Smooth muscle cell (in vitro differentiated cells): ENCODE data around the gene SEMA6D. TPM values are rescaled to one million over a fixed set of nuclear protein-coding genes. Genes with fewer than 3 reads are reported as not detected.
A peak's percentile ranks its signal among the peaks of the same experiment; 100 is the strongest.

Experiments used
- DNase-seq: peaks from one replicate; lab custom pipeline; 2025; ENCODE audit not compliant: unreplicated experiment; lab: John Stamatoyannopoulos, UW
- H2AFZ ChIP-seq: fragments of 200-600 bp; sonication (generic); 2 replicates; pipeline ENCODE4 v1.6.0; 2016; ENCODE audit warnings: antibody characterized with exemption, low read depth, mild to moderate bottlenecking
- H3F3A ChIP-seq: fragments of 200-600 bp; sonication (generic); 2 replicates; pipeline ENCODE4 v1.6.0; 2017; ENCODE audit warnings: antibody characterized with exemption, low read depth
- H3K27ac ChIP-seq: fragments of 200-600 bp; sonication (generic); 2 replicates; pipeline ENCODE4 v1.5.1; 2016; ENCODE audit warnings: low read depth, mild to moderate bottlenecking
- H3K27me3 ChIP-seq: fragments of 200-600 bp; sonication (generic); 2 replicates; pipeline ENCODE4 v1.6.1; 2016; ENCODE audit warnings: low read depth, mild to moderate bottlenecking
- H3K36me3 ChIP-seq: fragments of 200-600 bp; sonication (generic); 2 replicates; pipeline ENCODE4 v1.5.1; 2016; ENCODE audit warnings: low read depth
- H3K4me1 ChIP-seq: fragments of 200-600 bp; sonication (generic); 2 replicates; pipeline ENCODE4 v1.5.1; 2016; ENCODE audit warnings: low read depth
- H3K4me2 ChIP-seq: fragments of 200-600 bp; sonication (generic); 2 replicates; pipeline ENCODE4 v1.6.0; 2016; ENCODE audit warnings: mild to moderate bottlenecking
- H3K4me3 ChIP-seq: fragments of 200-600 bp; sonication (generic); 2 replicates; pipeline ENCODE4 v1.5.1; 2016; ENCODE audit warnings: mild to moderate bottlenecking
- H3K79me2 ChIP-seq: fragments of 200-600 bp; sonication (generic); 2 replicates; pipeline ENCODE4 v1.6.0; 2016; ENCODE audit warnings: low read depth, mild to moderate bottlenecking
- H3K9ac ChIP-seq: fragments of 200-600 bp; sonication (generic); 2 replicates; pipeline ENCODE4 v1.6.0; 2016; ENCODE audit warnings: low read depth
- H3K9me3 ChIP-seq: fragments of 200-600 bp; sonication (generic); replicated peaks from 2 replicates; pipeline ENCODE4 v1.5.1; 2016; ENCODE audit warnings: low read depth
- H4K20me1 ChIP-seq: fragments of 200-600 bp; sonication (generic); 2 replicates; pipeline ENCODE4 v1.6.0; 2016; ENCODE audit warnings: low read depth
- WGBS: methylation state at CpG from one replicate; pipeline ENCODE4 v1.1.7; 2016; ENCODE audit warnings: low lambda C conversion rate; 5-methylcytosine and 5-hydroxymethylcytosine counted together
- polyA plus RNA-seq: library from polyadenylated mRNA; unstranded; fragments of >200 nt; fragmentation: Nextera tagmentation; extraction: Ambion mirVana; gene quantifications from 2 replicates; pipeline ENCODE4 v1.2.1, GENCODE V29; 2016
- total RNA-seq: library from RNA; depleted of rRNA; stranded (reverse); fragments of >200 nt; gene quantifications from 2 replicates; pipeline ENCODE4 v1.2.3, GENCODE V29; 2014
- TF ChIP-seq, protein P1 (sequence below): fragments of 200-600 bp; sonication (generic); IDR thresholded peaks from 2 replicates; pipeline ENCODE4 v1.5.1; 2017; ENCODE audit warnings: borderline replicate concordance, mild to moderate bottlenecking, antibody characterized with exemption; ENCODE audit not compliant: insufficient read depth, poor library complexity, severe bottlenecking

The SEMA6D gene
- total and polyA plus RNA-seq, 2 experiments from 2014 or later = 31.4 to 44.9 TPM

DNA sequence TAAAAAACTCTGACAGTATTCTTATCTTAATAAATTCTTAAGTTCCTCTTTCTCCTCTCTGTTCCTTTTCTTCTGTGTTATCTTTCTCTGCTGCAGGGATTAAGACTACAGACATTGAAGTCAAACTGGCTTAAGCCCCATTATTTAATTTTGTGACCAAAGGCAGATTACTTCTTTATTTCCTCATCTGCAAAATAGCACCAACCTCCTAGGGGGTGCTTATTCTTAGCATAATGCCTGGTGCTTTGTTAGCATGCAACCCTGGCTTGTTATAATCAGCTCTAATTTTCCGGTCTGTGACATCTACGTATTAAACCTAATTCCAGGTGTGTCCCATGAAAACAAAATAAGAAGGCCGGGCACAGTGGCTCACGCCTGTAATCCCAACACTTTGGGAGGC, 23.8 kb downstream of the SEMA6D start:
- no peak overlapping the region for H2AFZ ChIP-seq
- peaks cover 40% of the 10 kb centered on the region for H3K4me1 ChIP-seq
- no peak overlapping the region for H3K4me3 ChIP-seq
- no peak overlapping the region for H3K27ac ChIP-seq
- H3K9ac ChIP-seq = no peak overlapping the region
- peaks cover 68% of the 10 kb centered on the region for H3K79me2 ChIP-seq
- H3F3A ChIP-seq = peaks cover 25% of the 10 kb centered on the region
- H3K4me2 ChIP-seq = no peak overlapping the region
- no peak for DNase-seq
- TF ChIP-seq, protein P1, sequence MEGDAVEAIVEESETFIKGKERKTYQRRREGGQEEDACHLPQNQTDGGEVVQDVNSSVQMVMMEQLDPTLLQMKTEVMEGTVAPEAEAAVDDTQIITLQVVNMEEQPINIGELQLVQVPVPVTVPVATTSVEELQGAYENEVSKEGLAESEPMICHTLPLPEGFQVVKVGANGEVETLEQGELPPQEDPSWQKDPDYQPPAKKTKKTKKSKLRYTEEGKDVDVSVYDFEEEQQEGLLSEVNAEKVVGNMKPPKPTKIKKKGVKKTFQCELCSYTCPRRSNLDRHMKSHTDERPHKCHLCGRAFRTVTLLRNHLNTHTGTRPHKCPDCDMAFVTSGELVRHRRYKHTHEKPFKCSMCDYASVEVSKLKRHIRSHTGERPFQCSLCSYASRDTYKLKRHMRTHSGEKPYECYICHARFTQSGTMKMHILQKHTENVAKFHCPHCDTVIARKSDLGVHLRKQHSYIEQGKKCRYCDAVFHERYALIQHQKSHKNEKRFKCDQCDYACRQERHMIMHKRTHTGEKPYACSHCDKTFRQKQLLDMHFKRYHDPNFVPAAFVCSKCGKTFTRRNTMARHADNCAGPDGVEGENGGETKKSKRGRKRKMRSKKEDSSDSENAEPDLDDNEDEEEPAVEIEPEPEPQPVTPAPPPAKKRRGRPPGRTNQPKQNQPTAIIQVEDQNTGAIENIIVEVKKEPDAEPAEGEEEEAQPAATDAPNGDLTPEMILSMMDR = no peak
- no peaks in the 10 kb centered on the region for H3K9me3 ChIP-seq
- no peaks in the 10 kb centered on the region for H3K27me3 ChIP-seq
- WGBS = 86% methylated on average over 4 of the region's 4 CpGs
- H3K36me3 ChIP-seq = no peaks in the 10 kb centered on the region
- H4K20me1 ChIP-seq = peaks cover 8% of the 10 kb centered on the region

DNA sequence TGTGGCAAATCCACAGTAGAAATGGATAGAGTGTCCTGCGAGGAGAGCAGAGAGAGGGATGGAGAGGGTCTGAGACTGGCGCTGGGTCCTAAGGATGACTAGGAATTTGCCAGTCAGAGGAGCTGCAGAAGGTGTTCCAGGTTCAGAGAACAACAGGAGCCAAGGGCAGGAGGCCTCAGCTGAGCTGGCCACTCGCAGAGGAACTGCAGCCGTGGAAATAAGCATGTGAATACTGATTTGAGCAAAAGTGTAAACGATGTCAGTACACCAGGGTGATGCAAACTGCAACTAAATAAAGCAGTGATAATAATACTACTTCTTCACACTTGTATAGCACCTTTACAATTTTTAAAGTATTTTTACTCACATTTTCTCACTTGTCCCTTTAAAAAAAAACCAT, 24.6 kb downstream of the SEMA6D start:
- Histone ChIP-seq H3K4me1 (peaks cover 32% of the 10 kb centered on the region), H3K9me3 (no peaks in the 10 kb centered on the region), H3K9ac (no peak overlapping the region), H3K27ac (peak overlapping the region; percentile 14), H3K27me3 (no peaks in the 10 kb centered on the region), H3F3A (peaks cover 17% of the 10 kb centered on the region), H2AFZ (no peak overlapping the region), H3K4me2 (peak overlapping the region; percentile 39), H3K79me2 (peaks cover 75% of the 10 kb centered on the region), H3K36me3 (no peaks in the 10 kb centered on the region), H4K20me1 (peaks cover 8% of the 10 kb centered on the region), H3K4me3 (no peak overlapping the region)
- WGBS = 85% methylated on average over 5 of the region's 5 CpGs
- no peak for DNase-seq
- TF ChIP-seq, protein P1 = no peak

DNA sequence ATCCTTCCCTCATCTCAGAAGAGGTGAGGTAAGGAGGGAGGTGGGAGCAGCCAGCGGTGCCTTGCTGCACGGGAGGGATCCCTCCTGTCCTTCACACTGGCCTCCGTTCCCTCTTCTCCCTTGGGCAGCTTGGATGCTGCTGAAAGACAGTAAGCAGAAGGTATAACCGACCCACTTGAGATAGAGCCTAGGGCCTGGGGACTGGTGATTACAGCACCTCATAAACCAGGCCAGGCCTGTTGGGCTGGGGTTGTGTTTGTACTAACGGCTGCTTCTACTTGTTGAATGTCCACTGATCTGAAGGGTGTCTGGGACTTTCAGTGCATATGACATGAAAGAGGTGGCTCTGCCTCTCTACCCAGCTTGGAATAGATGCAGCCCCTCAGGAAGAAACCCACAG, 25.0 kb downstream of the SEMA6D start:
- H3K4me2 ChIP-seq = peak overlapping the region; percentile 39
- H3K36me3 ChIP-seq = no peaks in the 10 kb centered on the region
- peaks cover 28% of the 10 kb centered on the region for H3K4me1 ChIP-seq
- peak overlapping the region; percentile 5 for H3K9ac ChIP-seq
- peaks cover 8% of the 10 kb centered on the region for H4K20me1 ChIP-seq
- DNase-seq = no peak
- H3K27me3 ChIP-seq = no peaks in the 10 kb centered on the region
- H3K9me3 ChIP-seq = no peaks in the 10 kb centered on the region
- no peak overlapping the region for H3K4me3 ChIP-seq
- TF ChIP-seq, protein P1 = no peak
- peaks cover 76% of the 10 kb centered on the region for H3K79me2 ChIP-seq
- H2AFZ ChIP-seq = no peak overlapping the region
- peaks cover 14% of the 10 kb centered on the region for H3F3A ChIP-seq
- 9% methylated on average over 5 of the region's 5 CpGs for WGBS
- peak overlapping the region; percentile 35 for H3K27ac ChIP-seq

DNA sequence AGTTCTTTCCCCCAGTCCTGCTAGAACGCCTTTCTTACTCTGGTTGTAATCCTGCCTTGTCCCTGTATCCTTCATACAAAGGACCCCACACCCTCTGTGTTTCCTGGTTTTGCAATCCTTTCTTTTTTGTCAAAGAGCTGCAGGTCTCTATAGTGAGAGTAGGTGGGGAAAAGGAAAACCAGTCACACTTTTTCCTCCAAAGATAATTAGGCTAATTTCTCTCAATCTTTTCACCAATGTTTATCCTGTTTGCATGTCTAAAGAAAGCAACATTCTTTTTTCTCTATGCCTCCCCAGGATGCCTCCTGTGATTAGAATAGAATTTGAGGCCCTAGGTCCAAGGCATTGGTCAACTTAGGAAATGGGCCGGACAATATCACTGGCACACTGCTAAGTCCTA, 25.4 kb downstream of the SEMA6D start:
- Histone ChIP-seq H3K27ac (peak overlapping the region; percentile 35), H3K4me1 (peaks cover 24% of the 10 kb centered on the region), H3K9ac (peak overlapping the region; percentile 5), H3K4me2 (peak overlapping the region; percentile 39), H3K79me2 (peaks cover 77% of the 10 kb centered on the region), H3F3A (peaks cover 14% of the 10 kb centered on the region), H4K20me1 (peaks cover 8% of the 10 kb centered on the region), H3K36me3 (no peaks in the 10 kb centered on the region), H2AFZ (no peak overlapping the region), H3K9me3 (no peaks in the 10 kb centered on the region), H3K27me3 (no peaks in the 10 kb centered on the region), H3K4me3 (no peak overlapping the region)
- 42% methylated on average over 2 of the region's 2 CpGs for WGBS
- DNase-seq = no peak
- TF ChIP-seq, protein P1 = no peak
